H9 (cell line): ENCODE measurements around the gene ADAMTS16. TPM values are rescaled to one million over a fixed set of nuclear protein-coding genes. Genes with fewer than 3 reads are reported as not detected.

ENCODE experiments used
- DNase-seq: peaks from one replicate; pipeline ENCODE4 v3.0.0-alpha.2; 2017
- H2AFZ ChIP-seq: one replicate; pipeline ENCODE4 v1.6.1; 2013; ENCODE audit warnings: mild to moderate bottlenecking, low read length, control low read depth, moderate library complexity
- H2AK5ac ChIP-seq: 2 replicates; pipeline ENCODE4 v1.6.1; 2013; ENCODE audit warnings: low read length, control low read depth, mixed read lengths; ENCODE audit not compliant: insufficient read length
- H2BK120ac ChIP-seq: one replicate; pipeline ENCODE4 v1.6.1; 2013; ENCODE audit warnings: low read depth, mild to moderate bottlenecking, low read length, control low read depth, inconsistent platforms; ENCODE audit not compliant: poor library complexity, severe bottlenecking
- H2BK12ac ChIP-seq: 2 replicates; pipeline ENCODE4 v1.6.1; 2013; ENCODE audit warnings: low read length, control low read depth, mixed read lengths, low read depth; ENCODE audit not compliant: insufficient read length
- H2BK15ac ChIP-seq: 2 replicates; pipeline ENCODE4 v1.6.1; 2013; ENCODE audit warnings: low read depth, low read length, control low read depth
- H2BK20ac ChIP-seq: one replicate; pipeline ENCODE4 v1.6.1; 2013; ENCODE audit warnings: low read depth, mild to moderate bottlenecking, low read length, control low read depth, inconsistent platforms; ENCODE audit not compliant: poor library complexity, severe bottlenecking
- H2BK5ac ChIP-seq: 2 replicates; pipeline ENCODE4 v1.6.1; 2013; ENCODE audit warnings: low read length, control low read depth, mixed read lengths; ENCODE audit not compliant: insufficient read length
- H3K14ac ChIP-seq: 2 replicates; pipeline ENCODE4 v1.6.1; 2013; ENCODE audit warnings: low read length, control low read depth; ENCODE audit not compliant: insufficient read depth
- H3K18ac ChIP-seq: 2 replicates; pipeline ENCODE4 v1.6.1; 2013; ENCODE audit warnings: low read depth, mild to moderate bottlenecking, mixed read lengths, low read length, control low read depth; ENCODE audit not compliant: insufficient read length
- H3K23ac ChIP-seq: 2 replicates; pipeline ENCODE4 v1.6.1; 2013; ENCODE audit warnings: low read length, control low read depth, mixed read lengths, low read depth; ENCODE audit not compliant: insufficient read length
- H3K23me2 ChIP-seq: 2 replicates; pipeline ENCODE4 v1.6.1; 2013; ENCODE audit warnings: low read depth, mild to moderate bottlenecking, mixed read lengths, low read length, control low read depth; ENCODE audit not compliant: insufficient read length, poor library complexity, severe bottlenecking
- H3K27ac ChIP-seq: 2 replicates; pipeline ENCODE4 v1.5.1; 2013; ENCODE audit warnings: low read length, control low read depth, mixed read lengths, low read depth; ENCODE audit not compliant: insufficient read length
- H3K27me3 ChIP-seq: 2 replicates; pipeline ENCODE4 v1.6.1; 2013; ENCODE audit warnings: low read length, control low read depth, inconsistent platforms; ENCODE audit not compliant: insufficient read depth
- H3K4ac ChIP-seq: 2 replicates; pipeline ENCODE4 v1.6.1; 2013; ENCODE audit warnings: low read depth, mild to moderate bottlenecking, control low read depth, inconsistent platforms, low read length, moderate library complexity
- H3K4me1 ChIP-seq: 2 replicates; pipeline ENCODE4 v1.6.1; 2013; ENCODE audit warnings: low read length, control low read depth, inconsistent platforms; ENCODE audit not compliant: insufficient read depth
- H3K4me2 ChIP-seq: 2 replicates; pipeline ENCODE4 v1.6.1; 2013; ENCODE audit warnings: low read length, control low read depth, mixed read lengths; ENCODE audit not compliant: insufficient read length, insufficient read depth
- H3K56ac ChIP-seq: 2 replicates; pipeline ENCODE4 v1.6.1; 2013; ENCODE audit warnings: low read depth, mild to moderate bottlenecking, mixed read lengths, low read length, control low read depth; ENCODE audit not compliant: insufficient read length
- H3K79me1 ChIP-seq: 2 replicates; pipeline ENCODE4 v1.6.1; 2013; ENCODE audit warnings: low read depth, mild to moderate bottlenecking, moderate library complexity, low read length, control low read depth, inconsistent platforms; ENCODE audit not compliant: insufficient read depth, poor library complexity, severe bottlenecking
- H3K79me2 ChIP-seq: 2 replicates; pipeline ENCODE4 v1.6.1; 2013; ENCODE audit warnings: low read length, control low read depth, inconsistent platforms; ENCODE audit not compliant: insufficient read depth
- H3K9ac ChIP-seq: 2 replicates; pipeline ENCODE4 v1.6.1; 2013; ENCODE audit warnings: low read length, control low read depth, mixed read lengths; ENCODE audit not compliant: insufficient read length; ENCODE audit errors: extremely low read depth
- H3K9me3 ChIP-seq: one replicate; pipeline ENCODE4 v1.6.1; 2013; ENCODE audit warnings: low read depth, low read length, inconsistent platforms; ENCODE audit not compliant: control insufficient read depth
- H3T11ph ChIP-seq: one replicate; pipeline ENCODE4 v1.6.1; 2013; ENCODE audit warnings: mild to moderate bottlenecking, low read length, control low read depth, inconsistent platforms
- H4K20me1 ChIP-seq: one replicate; pipeline ENCODE4 v1.6.1; 2013; ENCODE audit not compliant: control insufficient read depth, insufficient read length, insufficient read depth
- H4K5ac ChIP-seq: 2 replicates; pipeline ENCODE4 v1.6.1; 2013; ENCODE audit warnings: low read depth, mild to moderate bottlenecking, mixed read lengths, low read length, control low read depth; ENCODE audit not compliant: insufficient read length
- H4K8ac ChIP-seq: replicated peaks from 2 replicates; pipeline ENCODE4 v1.6.1; 2013; ENCODE audit warnings: low read length, control low read depth, mixed read lengths, low read depth; ENCODE audit not compliant: insufficient read length
- H4K91ac ChIP-seq: 2 replicates; pipeline ENCODE4 v1.6.1; 2013; ENCODE audit warnings: low read depth, mild to moderate bottlenecking, moderate library complexity, mixed read lengths, low read length, control low read depth; ENCODE audit not compliant: insufficient read length
- H3K27ac Mint-ChIP-seq, 3 experiments: 2 replicates in 2 of 3; 3 replicates in 1 of 3; pipeline ENCODE4 v1.8.0; 2020 to 2021; ENCODE audit warnings: mixed read lengths in 3 of 3, mild to moderate bottlenecking in 1 of 3, moderate library complexity in 1 of 3
- H3K27me3 Mint-ChIP-seq: 2 replicates; pipeline ENCODE4 v1.8.0; 2021; ENCODE audit warnings: low read depth, mild to moderate bottlenecking, moderate library complexity, mixed read lengths
- H3K36me3 Mint-ChIP-seq, 3 experiments: 2 replicates in 2 of 3; 3 replicates in 1 of 3; pipeline ENCODE4 v1.8.0; 2020 to 2021; ENCODE audit warnings: low read depth in 3 of 3, mixed read lengths in 3 of 3; ENCODE audit not compliant: insufficient read depth in 1 of 3
- H3K4me1 Mint-ChIP-seq, 2 experiments: 2 replicates each; pipeline ENCODE4 v1.8.0; 2020; ENCODE audit warnings: mixed read lengths in 2 of 2
- H3K4me3 Mint-ChIP-seq, 2 experiments: 2 replicates in 1 of 2; 3 replicates in 1 of 2; pipeline ENCODE4 v1.8.0; 2020 to 2021; ENCODE audit warnings: mild to moderate bottlenecking in 2 of 2, mixed read lengths in 2 of 2, moderate library complexity in 1 of 2
- H3K9me3 Mint-ChIP-seq, 2 experiments: 2 replicates in 1 of 2; 3 replicates in 1 of 2; pipeline ENCODE4 v1.8.0; 2020; ENCODE audit warnings: mild to moderate bottlenecking in 2 of 2, mixed read lengths in 2 of 2, moderate library complexity in 1 of 2
- CTCF ChIP-seq: fragments of 200-600 bp; sonication (generic); conservative IDR thresholded peaks from 3 replicates; pipeline ENCODE4 v1.8.0; 2021; ENCODE audit warnings: antibody characterized with exemption, mild to moderate bottlenecking
- WGBS: extraction: QIAGEN DNeasy Blood & Tissue Kit; methylation state at CpG from one replicate; pipeline ENCODE4 v1.1.7; 2013; ENCODE audit warnings: missing lambda C conversion rate, low lambda C conversion rate, mixed read lengths; ENCODE audit not compliant: insufficient read length; ENCODE audit errors: extremely low coverage; 5-methylcytosine and 5-hydroxymethylcytosine counted together
- total RNA-seq: library from RNA; stranded (reverse); gene quantifications from 2 replicates; pipeline ENCODE4 v1.2.1, GENCODE V29; 2021

The ADAMTS16 gene
- total RNA-seq, 1 experiment from 2014 or later: 4.5 TPM

GRCh38 chr5:5246736-5247135 is 106.6 kb downstream of the ADAMTS16 start:
- no peaks in the 10 kb centered on the region for H3K23me2 ChIP-seq
- H2BK5ac ChIP-seq: no peak overlapping the region
- H3K79me2 ChIP-seq: no peaks in the 10 kb centered on the region
- DNase-seq: no peak
- H3K9me3 ChIP-seq: no peaks in the 10 kb centered on the region
- H4K20me1 ChIP-seq: no peaks in the 10 kb centered on the region
- no peak overlapping the region for H4K91ac ChIP-seq
- no peak overlapping the region for H4K8ac ChIP-seq
- no peak overlapping the region for H4K5ac ChIP-seq
- Mint-ChIP-seq H3K36me3 (peaks cover 0 to 5% (median 0%) of the 10 kb centered on the region in 3 experiments; a peak in 2 of 7 replicates), H3K9me3 (no peaks in the 10 kb centered on the region), H3K4me3 (no peak overlapping the region), H3K4me1 (no peaks in the 10 kb centered on the region), H3K27ac (no peak overlapping the region), H3K27me3 (no peaks in the 10 kb centered on the region; the same call in 1 of the 2 replicates)
- H3K4me2 ChIP-seq: no peak overlapping the region
- no peak overlapping the region for H3K18ac ChIP-seq
- no peak overlapping the region for H2BK120ac ChIP-seq
- H3K4me1 ChIP-seq: no peaks in the 10 kb centered on the region
- H3K14ac ChIP-seq: no peak overlapping the region
- H3K56ac ChIP-seq: no peak overlapping the region
- H3K27me3 ChIP-seq: no peaks in the 10 kb centered on the region
- H3K23ac ChIP-seq: no peak overlapping the region
- WGBS: no CpG with 5 or more reads among the region's 8 CpGs
- TF ChIP-seq CTCF: no peak
- no peaks in the 10 kb centered on the region for H3K79me1 ChIP-seq
- H3K27ac ChIP-seq: no peak overlapping the region
- no peak overlapping the region for H3T11ph ChIP-seq
- H2AFZ ChIP-seq: no peak overlapping the region
- no peak overlapping the region for H3K4ac ChIP-seq
- H2BK12ac ChIP-seq: no peak overlapping the region
- no peak overlapping the region for H2AK5ac ChIP-seq
- no peak overlapping the region for H3K9ac ChIP-seq
- no peak overlapping the region for H2BK20ac ChIP-seq
- H2BK15ac ChIP-seq: no peak overlapping the region
